ENCODE results near the gene PTPRT.
"Not testable (repeated sequence)": the region's sequence is repeated elsewhere in the genome, so short reads cannot be mapped to it uniquely, and the experiment has no call there.

Gene PTPRT

DNA sequence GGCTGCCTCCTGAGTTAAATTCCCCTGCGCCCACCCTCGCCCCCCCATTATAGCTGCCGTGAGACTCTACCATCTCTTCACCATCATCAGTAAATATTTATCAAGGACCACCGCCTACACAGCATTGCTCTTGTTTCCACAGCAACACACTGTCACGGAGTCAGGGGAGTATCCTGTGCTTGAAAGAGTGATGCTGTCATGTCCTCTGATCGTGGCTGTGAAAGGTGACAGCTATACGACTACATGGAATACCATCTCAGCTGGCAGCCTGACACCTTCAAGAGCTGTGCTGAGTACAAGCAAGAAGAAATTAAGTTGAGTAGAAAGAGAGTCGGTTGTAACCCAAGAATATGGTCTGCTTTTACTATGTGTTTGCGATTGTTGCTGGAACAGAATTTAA, 3.4 kb downstream of the PTPRT start:
- DNase-seq: no peak

DNA sequence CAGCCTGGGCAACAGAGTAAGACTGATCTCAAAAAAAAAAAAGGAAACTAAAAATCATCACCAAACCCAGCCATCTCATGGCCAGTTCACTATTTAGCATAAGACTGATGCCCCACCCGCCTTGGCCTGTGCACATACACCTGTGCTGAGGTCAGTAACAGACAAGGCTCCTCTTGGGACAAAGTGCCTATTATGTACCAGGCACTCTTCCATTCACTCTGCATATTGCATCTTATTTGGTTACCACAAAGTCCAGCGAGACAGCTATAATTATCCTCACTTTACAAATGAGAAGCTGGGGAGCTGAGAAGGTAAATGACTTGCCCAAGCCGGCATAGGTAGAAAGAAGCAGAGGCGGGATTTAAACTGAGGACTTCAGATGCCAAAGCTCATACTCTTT, 3.8 kb downstream of the PTPRT start:
- no peak for DNase-seq

DNA sequence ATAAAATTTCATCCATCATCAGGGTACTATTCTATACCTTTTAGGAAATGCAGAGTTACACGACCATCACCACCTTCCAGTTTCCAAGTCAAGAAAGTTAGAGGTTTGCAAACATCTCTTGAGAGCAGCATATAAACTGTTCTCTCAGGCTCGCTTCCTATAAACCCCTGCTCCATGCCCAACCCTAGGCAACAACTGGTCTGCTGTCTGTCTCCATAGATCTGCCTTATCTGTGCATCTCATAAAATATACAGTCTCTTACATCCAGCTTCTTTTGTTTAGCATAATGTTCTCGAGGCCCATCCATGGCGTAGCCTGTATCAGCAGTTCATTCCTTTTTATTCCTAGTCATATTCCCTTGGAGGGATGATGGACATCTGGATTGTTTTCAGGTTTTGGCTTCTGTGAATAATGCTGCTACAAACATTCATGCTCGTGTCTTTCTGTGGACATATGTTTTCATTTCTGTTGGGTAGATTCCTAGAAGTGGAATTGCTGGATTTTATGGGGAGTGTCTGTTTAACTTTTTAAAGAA, 6.1 kb downstream of the PTPRT start:
- DNase-seq: no peak

DNA sequence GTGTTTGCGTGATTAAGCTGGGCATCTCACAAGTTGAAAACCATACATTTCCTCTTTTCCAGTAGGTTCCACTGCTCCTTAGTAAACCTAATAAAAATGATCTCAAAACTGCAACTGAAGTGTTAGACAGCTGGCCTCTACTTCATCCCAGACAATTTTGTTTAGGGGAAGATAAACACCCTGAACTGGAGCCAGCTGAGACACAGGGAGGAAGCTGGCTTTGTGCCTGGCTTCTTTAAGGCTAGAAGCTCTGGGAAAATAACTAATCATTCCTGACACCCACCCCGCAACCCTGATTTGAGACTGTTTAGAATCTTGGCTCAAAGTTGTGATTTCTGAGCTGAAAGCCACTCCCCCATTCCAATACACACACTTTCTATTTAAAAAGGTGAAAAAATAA, 11.6 kb downstream of the PTPRT start:
- no peak for DNase-seq

DNA sequence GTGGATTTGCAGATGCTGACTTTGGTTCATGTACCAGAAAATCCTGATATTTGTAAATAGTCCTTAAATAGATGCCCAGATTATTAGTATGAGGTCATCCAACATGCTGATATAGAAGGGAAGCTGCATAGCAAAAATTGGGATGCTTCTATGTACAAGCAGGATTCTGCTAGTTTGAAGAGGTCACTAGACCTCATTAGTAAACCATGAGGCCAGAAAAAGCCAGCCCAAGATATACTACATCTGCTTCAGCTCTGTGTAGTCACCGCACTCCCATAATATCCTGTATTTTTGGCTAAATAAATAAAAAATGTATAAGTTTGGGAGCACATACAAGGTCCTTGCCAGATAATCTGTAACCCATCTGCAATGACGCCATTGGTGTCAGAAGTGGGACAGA, 13.0 kb downstream of the PTPRT start:
- DNase-seq: no peak

DNA sequence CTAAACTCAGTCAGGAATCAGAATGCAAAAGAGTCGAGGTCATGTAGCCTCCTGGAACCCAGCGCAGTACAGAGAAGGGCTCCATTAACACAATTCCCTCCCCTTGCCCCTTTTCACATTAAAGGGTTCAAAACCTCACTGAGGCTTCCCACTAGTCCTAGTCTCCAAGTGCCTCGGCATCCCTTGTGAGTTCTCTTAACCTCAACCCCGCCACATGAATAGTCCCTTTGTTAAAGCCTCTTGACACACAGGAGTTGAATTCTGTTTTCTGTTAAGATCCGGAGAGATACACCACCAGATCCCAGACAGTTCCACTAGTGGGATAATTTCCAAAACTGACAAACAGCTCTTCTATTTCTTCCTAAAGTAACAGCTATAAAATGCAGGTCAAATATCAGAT, 17.8 kb downstream of the PTPRT start:
- no peak for DNase-seq

DNA sequence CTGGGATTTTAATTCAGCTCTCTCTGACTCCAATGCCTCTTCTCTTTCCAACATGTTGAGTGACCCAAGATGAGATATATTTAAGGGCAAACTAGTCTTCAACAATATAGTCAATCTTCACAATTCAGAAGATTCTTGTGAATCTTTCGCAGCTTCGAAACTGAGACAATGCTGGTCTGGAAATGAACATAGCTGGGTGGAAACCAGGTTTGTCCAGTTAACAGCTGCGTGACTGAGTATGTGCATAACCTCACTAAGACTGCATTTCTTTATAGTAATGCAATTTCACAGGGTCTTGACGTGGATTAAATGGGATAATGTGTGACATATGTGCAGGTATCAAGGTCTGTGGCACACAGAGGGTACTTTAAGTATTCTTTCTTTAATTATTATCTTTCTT, 18.9 kb downstream of the PTPRT start:
- no peak for DNase-seq

DNA sequence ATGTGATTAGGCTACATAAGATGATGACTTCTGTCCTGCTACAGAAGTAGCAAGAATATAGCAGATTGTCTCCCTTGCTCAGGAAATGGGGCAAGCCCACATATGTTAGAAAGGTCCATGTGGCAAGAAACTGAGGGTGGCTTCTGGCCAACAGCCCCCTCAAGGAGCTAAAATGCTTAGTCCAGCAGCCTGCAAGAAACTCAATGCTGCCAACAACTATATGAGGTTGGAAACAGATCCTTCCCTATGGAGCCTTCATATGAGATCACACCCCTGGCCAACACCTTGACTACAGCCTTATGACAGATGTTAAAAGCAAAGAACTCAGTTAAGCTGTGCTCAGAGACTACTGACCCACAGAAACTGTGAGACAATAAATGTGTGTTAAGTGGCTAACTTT, 22.1 kb downstream of the PTPRT start:
- DNase-seq: no peak

DNA sequence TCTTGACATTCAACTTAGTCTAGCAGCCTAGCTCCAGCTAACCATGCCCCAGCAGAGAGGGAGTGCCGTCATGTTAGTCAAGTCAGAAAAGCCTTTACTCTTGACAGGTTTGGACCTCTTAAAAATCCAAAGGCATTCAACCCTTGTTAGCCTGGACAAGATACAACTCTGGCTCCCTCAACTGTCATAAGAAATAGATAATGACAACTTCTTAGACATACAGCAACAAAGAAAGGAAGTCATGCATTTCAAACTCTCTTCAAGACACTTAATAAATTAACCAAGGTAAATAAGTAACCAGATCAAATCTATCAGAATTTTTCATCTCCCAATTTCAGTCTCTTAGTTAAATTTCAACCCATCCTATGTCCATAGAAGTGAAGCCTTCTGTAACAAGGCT, 22.7 kb downstream of the PTPRT start:
- DNase-seq: no peak

DNA sequence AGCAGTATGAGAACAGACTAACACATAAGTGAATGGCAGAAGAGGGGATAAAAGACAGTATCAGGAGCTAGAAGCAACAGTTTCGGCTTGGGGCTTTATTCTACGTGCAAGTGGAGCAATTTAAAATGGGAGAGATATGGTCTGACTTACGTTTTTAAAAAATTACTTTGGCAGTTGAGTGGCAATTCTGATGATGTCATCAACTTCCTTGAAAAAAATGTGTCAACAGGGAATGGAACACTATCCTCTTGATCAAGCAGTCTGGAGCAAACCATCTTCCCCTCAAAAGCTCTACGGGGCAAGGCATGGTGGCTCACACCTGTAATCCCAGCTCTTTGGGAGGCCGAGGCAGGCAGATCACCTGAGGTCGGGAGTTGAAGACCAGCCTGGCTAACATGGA, 24.1 kb downstream of the PTPRT start:
- DNase-seq: no peak

DNA sequence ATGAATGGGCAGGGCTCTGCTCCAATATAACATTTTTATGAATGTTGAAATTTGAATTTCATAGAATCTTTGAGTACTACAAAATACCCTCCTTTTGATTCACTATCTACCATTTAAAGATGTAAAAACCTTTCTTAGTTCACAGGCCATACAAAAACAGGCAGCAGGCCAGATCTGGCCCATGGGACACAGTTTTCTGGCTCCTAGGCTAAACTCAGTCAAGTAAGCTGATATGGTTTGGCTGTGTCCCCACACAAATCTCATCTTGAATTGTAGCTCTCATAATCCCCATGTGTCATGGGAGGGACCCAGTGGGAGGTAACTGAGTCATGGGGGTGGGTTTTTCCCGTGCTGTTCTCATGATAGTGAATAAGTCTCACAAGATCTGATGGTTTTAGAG, 25.0 kb downstream of the PTPRT start:
- DNase-seq: not testable (repeated sequence)

DNA sequence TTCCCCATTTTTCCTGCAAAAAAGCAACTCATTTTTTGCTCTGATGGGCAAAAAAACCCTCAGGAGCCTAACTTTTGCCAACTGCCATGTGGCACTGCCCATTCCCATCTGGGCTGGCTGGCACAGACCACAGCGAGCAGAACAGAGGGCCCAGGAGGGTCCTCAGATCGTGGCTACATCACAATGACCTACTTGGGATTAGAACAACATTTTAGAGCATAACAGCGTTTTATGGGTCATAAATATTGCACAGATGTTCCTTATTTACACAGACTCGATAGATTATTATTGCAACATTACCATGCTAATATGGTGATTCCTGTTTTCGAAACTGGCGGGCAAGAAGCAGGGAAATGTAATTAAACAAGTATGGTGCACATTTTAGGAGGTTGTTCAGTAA, 28.0 kb downstream of the PTPRT start:
- no peak for DNase-seq

DNA sequence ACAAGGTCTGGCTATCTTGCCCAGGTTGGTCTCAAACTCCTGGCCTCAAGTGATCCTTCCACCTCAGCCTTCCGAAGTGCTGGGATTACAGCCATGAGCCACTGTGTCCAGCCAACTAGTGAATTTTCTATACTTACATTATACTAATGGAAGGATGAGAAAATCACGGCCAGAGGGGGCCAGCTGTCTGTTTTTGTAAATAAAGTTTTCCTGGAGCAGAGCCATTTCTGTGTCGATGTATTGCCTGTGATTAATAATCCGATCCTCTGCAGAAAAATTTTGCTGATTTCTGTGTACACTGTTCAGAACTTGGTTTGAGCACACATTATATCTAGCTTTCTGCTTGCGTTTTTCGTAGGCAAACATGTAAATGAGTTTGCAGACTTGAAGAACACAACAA, 28.8 kb downstream of the PTPRT start:
- no peak for DNase-seq

DNA sequence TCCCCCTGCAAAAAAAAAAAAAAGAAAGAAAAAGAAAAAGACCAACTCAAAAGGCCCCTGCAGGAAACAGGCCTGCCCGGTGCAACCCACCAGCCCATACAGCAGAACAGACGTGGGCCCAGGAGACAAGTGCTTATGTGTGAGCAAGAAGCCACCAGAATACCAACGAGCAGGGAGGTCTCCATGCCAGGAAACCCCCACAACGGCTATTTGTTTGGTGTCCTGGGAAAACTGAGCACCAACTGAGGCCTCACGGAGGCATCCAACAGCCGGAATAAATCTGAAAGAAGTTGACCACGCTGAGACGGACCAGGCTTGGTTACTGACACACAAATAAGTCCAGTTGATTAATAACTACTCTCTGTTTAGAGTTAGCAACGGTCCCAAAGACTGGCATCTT, 29.7 kb downstream of the PTPRT start:
- no peak for DNase-seq

DNA sequence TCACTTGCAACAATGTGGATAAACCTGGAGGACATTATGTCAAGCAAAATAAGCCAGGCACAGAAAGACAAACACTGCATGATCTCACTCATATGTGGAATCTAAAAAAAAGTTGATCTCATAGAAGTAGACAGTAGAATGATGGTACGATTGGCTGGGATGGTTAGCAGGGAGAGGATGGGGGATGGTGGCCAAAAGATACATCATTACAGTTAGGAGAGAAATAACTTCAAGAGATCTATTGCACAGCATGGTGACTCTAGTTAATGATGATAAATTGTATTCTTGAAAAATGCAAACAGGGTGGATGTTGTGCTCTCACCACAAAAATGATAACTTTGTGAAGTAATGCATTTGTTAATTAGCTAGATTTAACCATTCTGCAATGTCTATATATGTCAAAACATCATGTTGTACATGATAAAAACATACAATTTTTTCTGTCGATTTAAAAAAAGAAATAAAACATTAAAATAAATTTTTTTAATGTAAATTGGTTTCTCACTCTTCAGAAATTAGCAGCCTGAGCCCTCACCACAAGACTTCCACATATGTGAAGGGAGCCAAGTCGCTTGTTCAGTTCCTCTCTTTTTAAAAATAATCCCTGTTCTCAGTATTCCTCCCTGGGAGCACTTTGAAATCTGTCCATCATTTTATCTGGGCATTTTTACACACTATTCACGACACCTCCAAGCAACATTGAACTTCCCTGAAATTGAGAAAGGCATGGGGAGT, 34.2 kb downstream of the PTPRT start:
- DNase-seq: no peak

DNA sequence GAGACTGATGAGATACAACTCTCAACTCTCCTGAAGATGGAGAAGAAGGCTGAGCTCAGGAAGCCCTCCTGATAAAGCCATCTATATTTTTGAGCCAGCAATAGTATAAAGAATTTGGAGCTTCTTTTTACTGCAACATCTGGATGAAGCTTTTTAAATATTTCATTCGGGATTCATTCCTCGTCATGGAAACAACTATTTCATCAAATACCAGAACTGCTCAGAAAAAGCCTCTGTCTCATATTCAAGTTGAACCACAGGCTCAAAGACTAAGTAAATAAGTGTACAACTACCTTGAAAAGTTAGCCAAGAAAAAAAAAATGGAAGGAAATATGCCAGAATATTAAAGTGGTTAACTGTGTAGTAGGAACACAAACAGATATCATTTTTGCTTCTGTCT, 37.8 kb downstream of the PTPRT start:
- DNase-seq: no peak

DNA sequence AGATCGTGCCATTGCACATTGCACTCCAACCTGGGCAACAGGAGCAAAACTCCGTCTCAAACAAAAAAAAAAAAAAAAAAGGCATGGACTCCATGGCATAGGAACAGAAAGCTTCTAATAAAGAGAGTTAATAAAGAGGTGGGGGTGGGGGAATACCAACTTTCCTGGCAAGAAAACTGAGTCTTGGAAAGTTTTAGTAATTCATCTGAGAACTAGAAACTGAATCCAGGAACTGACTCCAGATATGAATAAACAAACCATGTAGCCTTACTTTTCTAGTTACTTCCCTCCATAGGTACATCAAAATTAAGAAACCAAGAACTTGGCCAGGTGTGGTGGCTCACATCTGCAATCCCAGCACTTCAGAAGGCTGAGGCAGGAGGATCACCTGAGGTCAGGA, 38.5 kb downstream of the PTPRT start:
- no peak for DNase-seq

DNA sequence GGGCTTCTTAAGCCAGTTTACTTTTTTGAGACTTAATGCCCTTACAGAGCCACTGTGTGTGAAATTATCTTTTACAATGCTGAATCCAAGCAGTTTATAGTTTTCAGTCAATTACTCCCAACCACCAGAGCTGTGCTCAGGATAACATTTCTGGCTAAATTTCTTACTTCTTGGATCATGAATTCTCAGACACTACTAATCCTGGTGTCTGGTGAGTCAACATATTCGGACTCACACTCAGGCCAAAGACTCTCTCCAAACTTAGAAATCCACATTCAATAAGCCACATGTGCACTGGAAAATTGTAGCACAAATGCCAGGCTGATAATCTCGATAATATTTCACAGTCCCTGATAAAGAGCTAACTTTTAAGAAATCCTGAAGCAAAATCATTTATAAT, 49.0 kb downstream of the PTPRT start:
- DNase-seq: no peak

DNA sequence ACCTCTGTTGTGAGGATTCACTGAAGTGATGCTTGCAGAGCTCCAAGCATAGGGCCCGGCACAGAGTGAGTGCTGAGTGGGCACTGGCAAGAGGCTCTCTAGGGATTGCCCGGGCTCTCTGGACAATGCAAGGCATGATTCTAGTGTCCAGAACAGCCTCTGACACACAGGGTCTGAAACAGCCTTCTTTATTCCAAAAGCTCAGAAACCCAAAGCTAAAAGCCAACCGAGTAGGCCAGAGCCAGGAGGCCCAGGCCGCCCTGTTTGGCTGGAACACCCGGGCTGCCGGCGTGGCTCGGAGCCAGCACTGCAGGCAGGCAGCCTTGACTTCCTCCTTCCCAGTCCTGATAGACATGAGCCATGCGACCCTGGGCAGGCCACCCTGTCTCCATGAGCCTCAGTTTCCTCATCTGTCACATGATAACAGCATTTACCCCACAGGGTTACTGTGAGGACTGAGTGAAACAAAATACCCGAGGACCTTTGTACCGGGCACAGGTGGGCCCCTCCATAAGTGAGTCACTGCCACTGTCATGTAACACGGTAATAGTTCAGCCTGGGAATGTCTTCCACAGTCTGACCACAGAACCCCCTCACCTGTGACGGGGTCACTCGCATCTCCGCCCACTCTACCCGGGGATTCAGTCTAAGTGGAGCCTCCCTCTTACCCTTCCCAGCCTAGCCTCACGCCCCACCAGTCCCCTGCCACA, 51.5 kb downstream of the PTPRT start:
- no peak for DNase-seq

DNA sequence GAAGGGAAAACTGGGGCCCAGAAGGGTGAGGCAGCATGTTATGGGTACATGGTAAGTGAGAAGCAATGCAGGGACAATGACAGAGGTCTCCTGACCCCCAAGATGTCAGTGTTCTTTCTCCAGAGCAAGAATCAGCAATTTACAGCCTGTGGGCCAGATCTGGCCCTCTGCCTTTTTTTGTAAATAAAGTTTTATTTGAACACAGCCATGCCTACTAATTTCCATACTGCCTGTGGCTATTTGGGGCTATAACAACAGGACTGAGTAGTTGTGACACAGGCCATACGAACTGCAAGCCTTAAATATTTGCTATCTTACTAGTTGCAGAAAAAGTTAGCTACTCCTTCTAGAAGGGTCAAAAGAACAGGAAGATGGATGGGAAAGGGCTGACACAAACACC, 52.5 kb downstream of the PTPRT start:
- no peak for DNase-seq

DNA sequence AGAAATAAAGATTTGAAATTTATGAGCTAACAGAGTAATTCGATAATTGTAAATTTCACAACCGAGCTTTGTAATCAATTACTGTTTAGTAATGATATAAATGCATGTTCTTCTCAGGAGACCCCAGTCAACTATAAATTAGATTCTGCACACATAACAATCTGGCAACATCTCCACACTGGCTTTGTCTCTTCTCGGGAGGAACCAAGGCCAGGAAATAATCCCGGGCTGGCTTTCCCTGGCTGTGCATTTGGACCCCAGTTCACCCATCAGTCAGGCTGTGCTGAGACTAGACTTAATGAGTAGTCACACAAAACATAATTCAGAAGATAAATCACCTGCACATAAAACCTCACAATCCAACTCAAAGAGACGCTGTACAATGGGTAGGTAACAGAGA, 65.5 kb downstream of the PTPRT start:
- no peak for DNase-seq

DNA sequence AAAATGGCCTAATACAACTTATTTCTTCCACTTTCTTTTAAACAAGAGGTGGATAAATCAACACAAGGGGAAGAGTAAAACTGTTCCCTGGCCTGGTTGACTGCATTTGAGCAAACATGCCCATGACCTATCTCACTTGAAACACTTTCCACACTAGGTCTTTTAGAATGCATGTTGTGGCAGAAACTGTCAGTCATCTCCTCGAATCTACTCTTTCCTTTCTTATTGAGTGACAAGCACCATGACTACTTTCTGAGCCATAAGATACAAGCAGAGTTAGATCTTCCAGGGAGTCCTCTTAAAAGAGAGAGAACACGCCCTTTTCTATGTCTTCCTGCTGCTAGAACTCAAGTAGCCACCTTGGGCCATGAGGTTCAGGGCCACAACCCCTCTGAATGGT, 66.5 kb downstream of the PTPRT start:
- no peak for DNase-seq

DNA sequence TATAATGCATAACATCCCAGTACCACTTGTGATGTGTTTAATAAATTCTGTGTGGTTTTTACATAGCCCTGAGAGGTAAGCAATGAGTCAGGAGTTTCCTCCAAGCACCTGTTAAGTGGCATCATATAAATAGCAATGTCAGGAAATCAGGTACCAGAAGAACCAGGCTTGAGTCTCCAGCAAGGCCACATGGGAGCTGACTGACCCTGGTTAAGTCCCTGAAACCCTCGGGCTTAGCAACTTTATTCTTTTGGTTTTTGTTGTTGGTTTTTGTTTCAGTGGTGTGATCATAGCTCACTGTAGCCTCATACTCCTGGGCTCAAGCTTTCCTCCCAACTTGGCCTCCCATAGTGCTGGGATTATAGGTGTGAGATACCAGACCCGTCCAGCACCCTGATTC, 70.0 kb downstream of the PTPRT start:
- DNase-seq: no peak

DNA sequence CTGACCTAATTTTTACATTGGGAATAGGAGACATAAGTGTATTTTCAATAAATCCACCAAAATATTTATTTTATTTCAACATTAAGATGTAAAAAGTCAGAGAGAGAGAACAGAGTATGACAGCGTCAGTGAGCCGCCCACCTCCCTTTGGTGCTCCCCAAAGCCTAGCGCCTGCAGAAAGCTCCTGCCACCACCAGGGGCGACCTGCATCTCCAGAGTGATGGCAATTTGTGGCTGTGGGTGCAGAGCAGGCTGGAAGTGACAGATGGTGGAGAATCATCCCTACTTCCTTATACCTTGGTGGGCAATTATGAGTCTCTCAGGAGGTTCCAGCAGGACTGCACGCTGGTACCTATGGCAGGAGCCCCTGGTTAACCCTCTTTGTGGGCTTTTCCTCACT, 87.3 kb downstream of the PTPRT start:
- DNase-seq: no peak

DNA sequence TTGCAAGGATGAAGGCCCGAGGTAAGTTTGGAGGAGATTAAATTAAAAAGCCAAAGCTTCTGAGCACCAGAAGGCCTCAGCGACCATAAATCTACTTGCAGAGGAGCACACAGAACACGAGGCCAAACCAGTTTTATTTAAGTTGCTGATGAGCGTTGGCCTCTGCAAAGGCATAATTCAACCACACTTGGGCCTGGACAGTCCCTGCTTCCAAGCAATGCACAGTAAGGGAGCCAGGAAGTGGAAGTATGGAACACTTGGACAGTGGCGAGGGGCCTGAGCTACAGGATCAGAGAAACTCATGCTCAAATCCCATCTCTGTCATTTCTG, 92.8 kb downstream of the PTPRT start:
- no peak for DNase-seq

Measured in activated CD8-positive, alpha-beta memory T cell treated with anti-CD3 and anti-CD28 coated beads, Interleukin-2, amount 50 U/mL, for 48 hours (primary cell).